CD4-positive, alpha-beta T cell treated with Interleukin-4 for 1 hour (primary cell): ENCODE results near the gene CEACAM7.

Experiments
- DNase-seq, 2 donors: peaks; one replicate each; pipeline ENCODE4 v3.0.0-alpha.2; 2020 to 2022

CEACAM7 gene

GRCh38 chr19:41646589-41647204, 41.4 kb downstream of the CEACAM7 start:
- no peak for DNase-seq

- peak; percentile 70 to 71 for DNase-seq
Observed at GRCh38 chr19:41641879-41642485, 46.1 kb downstream of the CEACAM7 start.

GRCh38 chr19:41638641-41639081, 49.4 kb downstream of the CEACAM7 start:
- DNase-seq = peak in 1 of 2 donors; percentile 16

- DNase-seq = peak in 1 of 2 donors; percentile 50
Observed at GRCh38 chr19:41637484-41637883, 50.6 kb downstream of the CEACAM7 start.

GRCh38 chr19:41627966-41628675, 59.9 kb downstream of the CEACAM7 start:
- DNase-seq = no peak

- DNase-seq = peak in 1 of 2 donors; percentile 56
Observed at GRCh38 chr19:41626877-41627276, 61.2 kb downstream of the CEACAM7 start, which contains the start of gene CEACAM4. CEACAM4 (minus strand) TSS chr19:41627074; CDS start chr19:41626963, 111 bp downstream.

- DNase-seq = no peak
Observed at GRCh38 chr19:41626278-41626677, 61.8 kb downstream of the CEACAM7 start.

- no peak for DNase-seq
Observed at GRCh38 chr19:41624937-41625336, 63.1 kb downstream of the CEACAM7 start.

GRCh38 chr19:41624515-41624914, 63.6 kb downstream of the CEACAM7 start:
- DNase-seq = no peak

GRCh38 chr19:41623360-41623759, 64.7 kb downstream of the CEACAM7 start:
- no peak for DNase-seq
